ENCODE data around the gene PLK5.
"Not testable (repeated sequence)": the region's sequence is repeated elsewhere in the genome, so short reads cannot be mapped to it uniquely, and the experiment has no call there.

Gene PLK5

GRCh38 chr19:1507763-1508506, 15.9 kb upstream of the PLK5 start:
- DNase-seq (ENCODE audit: low read depth, low spot score), result peak; percentile 98

- no peak for DNase-seq (ENCODE audit: low read depth, low spot score)
These were observed 15.4 kb upstream of the PLK5 start for GRCh38 chr19:1508507-1508856.

- no peak for DNase-seq (ENCODE audit: low read depth, low spot score)
These were observed 14.1 kb upstream of the PLK5 start for GRCh38 chr19:1509602-1510441.

GRCh38 chr19:1510442-1510806, 13.5 kb upstream of the PLK5 start:
- DNase-seq (ENCODE audit: low read depth, low spot score), result no peak

GRCh38 chr19:1510807-1511206, 13.1 kb upstream of the PLK5 start:
- no peak for DNase-seq (ENCODE audit: low read depth, low spot score)

GRCh38 chr19:1511318-1512317, 12.3 kb upstream of the PLK5 start:
- no peak for DNase-seq (ENCODE audit: low read depth, low spot score)

- DNase-seq (ENCODE audit: low read depth, low spot score), result peak; percentile 65
These were observed 11.0 kb upstream of the PLK5 start, which contains the start of gene ADAMTSL5 for GRCh38 chr19:1512671-1513498. ADAMTSL5 (minus strand) TSS chr19:1513019; CDS start chr19:1510943, 2,076 bp downstream.

- DNase-seq (ENCODE audit: low read depth, low spot score), result peak; percentile 66
These were observed 10.2 kb upstream of the PLK5 start for GRCh38 chr19:1513499-1514294.

- DNase-seq (ENCODE audit: low read depth, low spot score), result no peak
These were observed 9.6 kb upstream of the PLK5 start for GRCh38 chr19:1514295-1514661.

- no peak for DNase-seq (ENCODE audit: low read depth, low spot score)
These were observed 8.7 kb upstream of the PLK5 start for GRCh38 chr19:1514986-1515721.

GRCh38 chr19:1516395-1516753, 7.5 kb upstream of the PLK5 start:
- no peak for DNase-seq (ENCODE audit: low read depth, low spot score)

GRCh38 chr19:1518471-1518870, 5.4 kb upstream of the PLK5 start:
- DNase-seq (ENCODE audit: low read depth, low spot score), result no peak

GRCh38 chr19:1519802-1520201, 4.1 kb upstream of the PLK5 start:
- not testable (repeated sequence) for DNase-seq (ENCODE audit: low read depth, low spot score)

- DNase-seq (ENCODE audit: low read depth, low spot score), result no peak
These were observed 3.6 kb upstream of the PLK5 start for GRCh38 chr19:1520203-1520780.

GRCh38 chr19:1521636-1522035, 2.2 kb upstream of the PLK5 start:
- peak; percentile 44 for DNase-seq (ENCODE audit: low read depth, low spot score)

GRCh38 chr19:1522061-1522460, 1.8 kb upstream of the PLK5 start:
- DNase-seq (ENCODE audit: low read depth, low spot score), result no peak

GRCh38 chr19:1522838-1523237, 1.0 kb upstream of the PLK5 start:
- no peak for DNase-seq (ENCODE audit: low read depth, low spot score)

GRCh38 chr19:1524287-1524971, 552 bp downstream of the PLK5 start:
- DNase-seq (ENCODE audit: low read depth, low spot score), result no peak

GRCh38 chr19:1524972-1525325, 1.1 kb downstream of the PLK5 start:
- no peak for DNase-seq (ENCODE audit: low read depth, low spot score)
